Measurements from ENCODE around the gene PCMTD2.

GRCh38 chr20:64258071-64258823 is 2.7 kb downstream of the PCMTD2 start:
- TF ChIP-seq ZNF280D (tag by site-specific recombination; IDR thresholded peaks at IDR 0.05) (no peak), ZNF114 (tag by site-specific recombination; IDR thresholded peaks at IDR 0.05) (no peak), CTCF (tag by site-specific recombination; IDR thresholded peaks at IDR 0.05) (no peak)
